ENCODE data around the gene CNIH3. TPM values are rescaled to one million over a fixed set of nuclear protein-coding genes. Genes with fewer than 3 reads are reported as not detected.

CNIH3 gene
- total RNA-seq, 4 donors from 2014 or later, result 6.2 to 6.3 TPM; not detected in 2

GRCh38 chr1:224689374-224689773 is 73.3 kb downstream of the CNIH3 start:
- Histone ChIP-seq H3K4me3 (no peak overlapping the region), H3K27ac (no peak overlapping the region), H3K27me3 (no peaks in the 10 kb centered on the region), H3K36me3 (no peaks in the 10 kb centered on the region), H3K9me3 (no peaks in the 10 kb centered on the region), H3K4me1 (no peaks in the 10 kb centered on the region)
- intact Hi-C loops (cut with DNase I; ENCODE audit: low total_unique reads), result no loop called here
- TF ChIP-seq, protein P1, sequence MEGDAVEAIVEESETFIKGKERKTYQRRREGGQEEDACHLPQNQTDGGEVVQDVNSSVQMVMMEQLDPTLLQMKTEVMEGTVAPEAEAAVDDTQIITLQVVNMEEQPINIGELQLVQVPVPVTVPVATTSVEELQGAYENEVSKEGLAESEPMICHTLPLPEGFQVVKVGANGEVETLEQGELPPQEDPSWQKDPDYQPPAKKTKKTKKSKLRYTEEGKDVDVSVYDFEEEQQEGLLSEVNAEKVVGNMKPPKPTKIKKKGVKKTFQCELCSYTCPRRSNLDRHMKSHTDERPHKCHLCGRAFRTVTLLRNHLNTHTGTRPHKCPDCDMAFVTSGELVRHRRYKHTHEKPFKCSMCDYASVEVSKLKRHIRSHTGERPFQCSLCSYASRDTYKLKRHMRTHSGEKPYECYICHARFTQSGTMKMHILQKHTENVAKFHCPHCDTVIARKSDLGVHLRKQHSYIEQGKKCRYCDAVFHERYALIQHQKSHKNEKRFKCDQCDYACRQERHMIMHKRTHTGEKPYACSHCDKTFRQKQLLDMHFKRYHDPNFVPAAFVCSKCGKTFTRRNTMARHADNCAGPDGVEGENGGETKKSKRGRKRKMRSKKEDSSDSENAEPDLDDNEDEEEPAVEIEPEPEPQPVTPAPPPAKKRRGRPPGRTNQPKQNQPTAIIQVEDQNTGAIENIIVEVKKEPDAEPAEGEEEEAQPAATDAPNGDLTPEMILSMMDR (IDR thresholded peaks at IDR 0.05), result no peak
- no peak for TF ChIP-seq POLR2A (IDR thresholded peaks at IDR 0.05)
- no peak for DNase-seq

DNA sequence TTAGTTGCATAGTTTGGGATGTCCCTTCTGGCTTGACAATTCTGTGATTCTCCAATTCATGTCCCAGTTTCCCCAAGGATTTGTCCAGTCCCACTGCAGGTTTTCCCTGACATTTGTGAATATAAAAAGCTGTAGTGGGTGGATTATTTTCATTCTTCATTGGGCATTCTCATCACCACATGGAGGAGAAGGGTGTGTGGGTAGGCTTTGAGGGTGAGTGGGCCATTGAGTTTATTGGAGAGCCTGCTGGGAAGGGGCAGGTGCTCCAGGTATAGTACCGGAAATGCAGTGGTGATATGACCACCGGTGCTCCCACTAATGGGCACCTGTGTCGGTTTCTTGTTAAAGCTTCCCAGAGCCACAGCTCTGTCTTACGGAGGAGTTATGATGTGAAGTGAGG is 74.5 kb downstream of the CNIH3 start:
- no peaks in the 10 kb centered on the region for H3K36me3 ChIP-seq
- no peaks in the 10 kb centered on the region for H3K4me1 ChIP-seq
- H3K9me3 ChIP-seq, result no peaks in the 10 kb centered on the region
- intact Hi-C loops (cut with DNase I; ENCODE audit: low total_unique reads), result no loop called here
- no peak overlapping the region for H3K27ac ChIP-seq
- H3K27me3 ChIP-seq, result no peaks in the 10 kb centered on the region
- H3K4me3 ChIP-seq, result no peak overlapping the region
- no peak for DNase-seq
- TF ChIP-seq POLR2A (IDR thresholded peaks at IDR 0.05), result no peak
- TF ChIP-seq, protein P1 (IDR thresholded peaks at IDR 0.05), result no peak

- intact Hi-C loops (cut with DNase I; ENCODE audit: low total_unique reads), result no loop called here
These were observed 75.2 kb downstream of the CNIH3 start for GRCh38 chr1:224691148-224691925.

DNA sequence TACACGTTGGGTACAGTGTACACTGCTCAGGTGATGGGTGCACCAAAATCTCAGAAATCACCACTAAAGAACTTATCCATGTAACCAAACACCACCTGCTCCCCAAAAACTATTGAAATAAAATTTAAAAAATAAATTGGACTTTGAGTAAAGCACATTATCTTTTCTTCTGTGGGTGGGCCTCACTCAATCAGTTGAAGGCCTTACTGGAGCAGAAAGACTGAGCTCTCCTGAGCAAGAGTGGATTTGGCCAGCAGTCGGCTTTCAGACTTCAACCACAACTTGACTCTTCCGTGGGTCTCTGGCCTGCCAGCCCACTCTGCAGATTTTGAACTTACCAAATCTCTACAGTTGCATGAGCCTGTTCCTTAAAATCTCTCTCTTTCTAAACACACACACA is 78.9 kb downstream of the CNIH3 start:
- no peak overlapping the region for H3K4me3 ChIP-seq
- TF ChIP-seq POLR2A (IDR thresholded peaks at IDR 0.05), result no peak
- TF ChIP-seq, protein P1 (IDR thresholded peaks at IDR 0.05), result no peak
- intact Hi-C loops (cut with DNase I; ENCODE audit: low total_unique reads), result no loop called here
- H3K4me1 ChIP-seq, result no peaks in the 10 kb centered on the region
- no peaks in the 10 kb centered on the region for H3K9me3 ChIP-seq
- no peak for DNase-seq
- H3K36me3 ChIP-seq, result no peaks in the 10 kb centered on the region
- no peak overlapping the region for H3K27ac ChIP-seq
- no peaks in the 10 kb centered on the region for H3K27me3 ChIP-seq

More at GRCh38 chr1:224691148-224691925, 75.2 kb downstream of the CNIH3 start:
- H3K4me1 ChIP-seq, result no peaks in the 10 kb centered on the region
- DNase-seq, result no peak
- no peak overlapping the region for H3K27ac ChIP-seq
- no peaks in the 10 kb centered on the region for H3K9me3 ChIP-seq
- H3K4me3 ChIP-seq, result no peak overlapping the region
- H3K27me3 ChIP-seq, result no peaks in the 10 kb centered on the region
- no peaks in the 10 kb centered on the region for H3K36me3 ChIP-seq
- no peak for TF ChIP-seq POLR2A (IDR thresholded peaks at IDR 0.05)
- TF ChIP-seq, protein P1 (IDR thresholded peaks at IDR 0.05), result no peak

GRCh38 chr1:224696021-224696420 is 79.9 kb downstream of the CNIH3 start:
- no peaks in the 10 kb centered on the region for H3K9me3 ChIP-seq
- DNase-seq, result no peak
- H3K4me1 ChIP-seq, result no peaks in the 10 kb centered on the region
- TF ChIP-seq POLR2A (IDR thresholded peaks at IDR 0.05), result no peak
- TF ChIP-seq, protein P1 (IDR thresholded peaks at IDR 0.05), result no peak
- H3K27ac ChIP-seq, result no peak overlapping the region
- no peaks in the 10 kb centered on the region for H3K27me3 ChIP-seq
- no peaks in the 10 kb centered on the region for H3K36me3 ChIP-seq
- intact Hi-C loops (cut with DNase I; ENCODE audit: low total_unique reads), result no loop called here
- H3K4me3 ChIP-seq, result no peak overlapping the region

Measured in uterus (tissue), 4 donors.